ENCODE results near the gene SCGB3A1. TPM values are rescaled to one million over a fixed set of nuclear protein-coding genes. Genes with fewer than 3 reads are reported as not detected.

The SCGB3A1 gene
- total RNA-seq, 4 donors from 2014 or later: not detected

DNA sequence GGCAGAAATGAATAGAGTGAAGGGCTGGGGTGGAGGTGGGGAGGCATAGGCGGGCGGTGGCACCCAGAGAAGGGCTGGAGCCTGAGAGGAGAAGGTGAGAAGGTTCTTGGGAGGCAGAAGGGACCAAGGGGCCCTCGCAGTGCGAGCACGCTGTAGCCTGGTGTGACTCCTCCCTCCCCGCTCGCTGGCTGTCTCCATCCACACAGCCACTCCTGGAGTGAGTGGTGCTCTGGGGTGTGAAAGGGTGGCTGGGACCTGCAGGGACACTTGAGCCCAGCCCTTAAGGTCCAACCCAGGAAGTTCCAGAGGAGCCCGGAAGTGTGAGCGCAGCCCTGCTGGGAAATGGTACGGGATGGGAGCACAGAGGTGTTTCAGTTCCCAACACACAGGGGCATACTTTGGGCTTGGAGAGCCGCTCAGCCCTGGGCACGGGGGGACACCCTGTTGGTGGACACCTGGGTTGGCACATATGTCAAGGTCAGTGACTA, 9.3 kb upstream of the SCGB3A1 start:
- no peaks in the 10 kb centered on the region for H3K36me3 ChIP-seq
- H3K27ac ChIP-seq: no peak overlapping the region
- peaks cover 0 to under 1% (median 0%) of the 10 kb centered on the region in 3 donors for H3K27me3 ChIP-seq
- TF ChIP-seq POLR2A (IDR thresholded peaks at IDR 0.05): no peak
- TF ChIP-seq, protein P1, sequence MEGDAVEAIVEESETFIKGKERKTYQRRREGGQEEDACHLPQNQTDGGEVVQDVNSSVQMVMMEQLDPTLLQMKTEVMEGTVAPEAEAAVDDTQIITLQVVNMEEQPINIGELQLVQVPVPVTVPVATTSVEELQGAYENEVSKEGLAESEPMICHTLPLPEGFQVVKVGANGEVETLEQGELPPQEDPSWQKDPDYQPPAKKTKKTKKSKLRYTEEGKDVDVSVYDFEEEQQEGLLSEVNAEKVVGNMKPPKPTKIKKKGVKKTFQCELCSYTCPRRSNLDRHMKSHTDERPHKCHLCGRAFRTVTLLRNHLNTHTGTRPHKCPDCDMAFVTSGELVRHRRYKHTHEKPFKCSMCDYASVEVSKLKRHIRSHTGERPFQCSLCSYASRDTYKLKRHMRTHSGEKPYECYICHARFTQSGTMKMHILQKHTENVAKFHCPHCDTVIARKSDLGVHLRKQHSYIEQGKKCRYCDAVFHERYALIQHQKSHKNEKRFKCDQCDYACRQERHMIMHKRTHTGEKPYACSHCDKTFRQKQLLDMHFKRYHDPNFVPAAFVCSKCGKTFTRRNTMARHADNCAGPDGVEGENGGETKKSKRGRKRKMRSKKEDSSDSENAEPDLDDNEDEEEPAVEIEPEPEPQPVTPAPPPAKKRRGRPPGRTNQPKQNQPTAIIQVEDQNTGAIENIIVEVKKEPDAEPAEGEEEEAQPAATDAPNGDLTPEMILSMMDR (IDR thresholded peaks at IDR 0.05 in 4 of 5, conservative IDR thresholded peaks at IDR 0.05 in 1 of 5): no peak
- ATAC-seq (no peak), DNase-seq (no peak)
- no peaks in the 10 kb centered on the region for H3K9me3 ChIP-seq
- in situ Hi-C loops (cut with MboI; ENCODE audit: low sequenced_read_pairs in 4 of 4): no loop called here
- no peaks in the 10 kb centered on the region for H3K4me1 ChIP-seq
- intact Hi-C loops (cut with DNase I; ENCODE audit: low total_unique reads): no loop called here
- H3K4me3 ChIP-seq: no peak overlapping the region

DNA sequence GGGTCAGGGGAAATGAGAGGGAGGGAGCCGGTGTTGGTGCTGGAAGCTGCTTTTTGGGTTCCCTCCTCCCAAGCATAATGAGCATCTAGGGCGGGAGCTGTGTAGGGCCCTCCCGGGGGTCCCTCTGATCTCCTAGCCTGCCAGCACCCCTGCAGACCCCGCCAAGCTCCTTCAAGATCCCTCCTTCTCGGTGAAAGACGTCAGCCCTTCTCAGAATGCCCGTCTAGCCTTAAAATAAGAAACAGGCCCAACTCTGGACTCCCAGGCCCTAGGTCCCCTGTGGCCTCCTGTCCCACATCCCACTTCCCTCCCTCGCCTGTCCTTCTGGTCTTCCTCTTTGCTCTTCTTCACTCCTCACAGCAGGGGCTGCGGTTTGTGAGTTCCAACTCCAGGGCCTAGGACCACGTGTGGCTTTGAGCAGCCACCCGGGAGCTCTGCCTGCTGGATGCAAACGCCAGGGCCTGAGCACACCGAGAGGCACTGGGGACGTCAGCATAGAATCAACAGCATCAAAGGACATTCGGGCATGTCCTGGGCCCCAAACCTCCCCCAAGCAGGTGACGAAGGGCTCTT, 8.8 kb upstream of the SCGB3A1 start:
- DNase-seq (no peak), ATAC-seq (no peak)
- intact Hi-C loops (cut with DNase I; ENCODE audit: low total_unique reads): no loop called here
- H3K27me3 ChIP-seq: no peaks in the 10 kb centered on the region
- in situ Hi-C loops (cut with MboI; ENCODE audit: low sequenced_read_pairs in 4 of 4): no loop called here
- no peaks in the 10 kb centered on the region for H3K4me1 ChIP-seq
- no peaks in the 10 kb centered on the region for H3K9me3 ChIP-seq
- no peak for TF ChIP-seq POLR2A (IDR thresholded peaks at IDR 0.05)
- TF ChIP-seq, protein P1 (IDR thresholded peaks at IDR 0.05 in 4 of 5, conservative IDR thresholded peaks at IDR 0.05 in 1 of 5): no peak
- H3K4me3 ChIP-seq: no peak overlapping the region
- H3K36me3 ChIP-seq: no peaks in the 10 kb centered on the region
- H3K27ac ChIP-seq: no peak overlapping the region

DNA sequence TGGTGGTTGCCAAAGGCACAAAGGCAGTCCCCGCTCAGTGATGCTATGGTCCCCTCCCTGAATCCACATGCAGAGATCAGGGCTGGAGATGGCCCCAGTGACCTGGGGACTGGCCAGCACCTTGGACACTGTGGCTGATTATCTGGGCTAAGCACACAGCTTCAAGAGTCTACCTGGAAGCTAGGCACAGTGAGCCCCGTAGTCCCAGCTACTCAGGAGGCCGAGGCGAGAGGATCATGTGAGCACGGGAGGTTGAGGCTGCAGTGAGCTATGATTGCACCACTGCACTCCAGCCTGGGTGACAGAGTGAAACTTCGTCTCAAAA, 8.3 kb upstream of the SCGB3A1 start:
- H3K36me3 ChIP-seq: no peaks in the 10 kb centered on the region
- no peak overlapping the region for H3K27ac ChIP-seq
- H3K4me3 ChIP-seq: no peak overlapping the region
- no peaks in the 10 kb centered on the region for H3K27me3 ChIP-seq
- in situ Hi-C loops (cut with MboI; ENCODE audit: low sequenced_read_pairs in 4 of 4) (no loop called here), intact Hi-C loops (cut with DNase I; ENCODE audit: low total_unique reads) (no loop called here)
- no peaks in the 10 kb centered on the region for H3K9me3 ChIP-seq
- no peaks in the 10 kb centered on the region for H3K4me1 ChIP-seq
- ATAC-seq (no peak), DNase-seq (no peak)
- TF ChIP-seq POLR2A (IDR thresholded peaks at IDR 0.05): no peak
- TF ChIP-seq, protein P1 (IDR thresholded peaks at IDR 0.05 in 4 of 5, conservative IDR thresholded peaks at IDR 0.05 in 1 of 5): no peak

DNA sequence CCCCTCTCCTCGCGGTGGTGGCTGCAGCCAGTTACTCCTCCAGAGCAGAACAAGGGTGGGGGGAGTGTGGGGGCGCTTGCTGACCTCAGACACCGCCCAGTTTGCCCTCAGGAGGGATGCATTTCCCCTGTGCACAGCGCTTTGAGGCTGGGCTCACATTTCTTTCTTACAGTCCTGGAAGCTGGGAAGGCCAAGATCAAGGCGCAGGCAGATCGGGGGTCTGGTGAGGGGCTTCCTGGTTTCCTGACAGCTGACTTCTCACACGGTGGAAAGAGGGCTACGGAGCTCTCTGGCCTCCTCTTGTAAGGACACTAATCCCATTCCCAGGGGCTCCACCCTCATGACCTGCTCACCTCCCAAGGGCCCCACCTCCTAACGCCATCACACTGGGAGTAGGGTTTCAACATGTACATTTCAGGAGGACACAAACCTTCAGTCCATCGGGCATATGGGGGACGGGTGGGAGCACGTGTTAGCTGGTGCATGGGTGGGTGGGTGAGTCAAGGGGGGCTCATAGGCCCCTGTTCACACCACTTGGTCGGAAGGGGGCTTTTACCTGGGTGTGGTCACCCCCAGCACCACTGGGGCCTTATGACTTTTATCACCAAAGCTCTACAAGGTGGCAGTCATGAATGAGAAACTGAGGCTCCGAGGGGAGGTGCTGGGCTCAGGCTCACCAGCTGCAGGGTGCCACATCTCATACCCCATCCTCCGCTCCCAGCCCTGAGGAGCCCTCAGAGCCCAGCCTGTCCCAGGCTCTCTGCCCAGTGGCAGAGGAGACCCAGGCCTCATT, 7.7 kb upstream of the SCGB3A1 start:
- Histone ChIP-seq H3K4me3 (no peak overlapping the region), H3K27me3 (no peaks in the 10 kb centered on the region), H3K36me3 (no peaks in the 10 kb centered on the region), H3K4me1 (no peaks in the 10 kb centered on the region), H3K9me3 (no peaks in the 10 kb centered on the region), H3K27ac (no peak overlapping the region)
- in situ Hi-C loops (cut with MboI; ENCODE audit: low sequenced_read_pairs in 4 of 4): no loop called here
- TF ChIP-seq POLR2A (IDR thresholded peaks at IDR 0.05): no peak
- TF ChIP-seq, protein P1 (IDR thresholded peaks at IDR 0.05 in 4 of 5, conservative IDR thresholded peaks at IDR 0.05 in 1 of 5): no peak
- DNase-seq: no peak
- intact Hi-C loops (cut with DNase I; ENCODE audit: low total_unique reads): no loop called here
- ATAC-seq: no peak
